ENCODE data around the gene FAM221B. TPM values are rescaled to one million over a fixed set of nuclear protein-coding genes. Genes with fewer than 3 reads are reported as not detected.

The FAM221B gene
- total and polyA plus RNA-seq, 2 experiments from 2014 or later = 0.47 TPM; not detected in 1

GRCh38 chr9:35806101-35806500 lies 22.4 kb downstream of the FAM221B start:
- Histone ChIP-seq H3K4me3 (no peak overlapping the region), H3K9me2 (ENCODE audit: insufficient read depth) (no peaks in the 10 kb centered on the region), H4K20me1 (replicated peaks; ENCODE audit: insufficient read depth) (no peaks in the 10 kb centered on the region), H3K4me1 (ENCODE audit: insufficient read depth) (no peaks in the 10 kb centered on the region), H3K36me3 (ENCODE audit: insufficient read depth) (0 out of 2 replicates have a peak, but pooled peaks cover 7% of the 10 kb centered on the region), H3K27ac (ENCODE audit: low read depth) (no peak overlapping the region), H3K4me2 (no peak overlapping the region), H2AFZ (no peak overlapping the region), H3K27me3 (ENCODE audit: insufficient read depth) (no peaks in the 10 kb centered on the region), H3K79me2 (replicated peaks; ENCODE audit: insufficient read depth) (no peaks in the 10 kb centered on the region), H3F3A (replicated peaks; ENCODE audit: low read depth) (no peaks in the 10 kb centered on the region)
- TF ChIP-seq EZH2phosphoT487 (IDR thresholded peaks at IDR 0.05; ENCODE audit: unreplicated experiment) (no peak), JUNB (IDR thresholded peaks at IDR 0.05; ENCODE audit: unreplicated experiment) (no peak), NANOG (IDR thresholded peaks at IDR 0.05; ENCODE audit: borderline replicate concordance) (no peak), CREB1 (CRISPR knock-in tag; IDR thresholded peaks at IDR 0.05; ENCODE audit: low read depth) (no peak), ZNF331 (CRISPR knock-in tag; IDR thresholded peaks at IDR 0.05; ENCODE audit: low read depth) (no peak), STAT1 (IDR thresholded peaks at IDR 0.05; ENCODE audit: unreplicated experiment) (no peak)
- TF ChIP-seq, protein P1, sequence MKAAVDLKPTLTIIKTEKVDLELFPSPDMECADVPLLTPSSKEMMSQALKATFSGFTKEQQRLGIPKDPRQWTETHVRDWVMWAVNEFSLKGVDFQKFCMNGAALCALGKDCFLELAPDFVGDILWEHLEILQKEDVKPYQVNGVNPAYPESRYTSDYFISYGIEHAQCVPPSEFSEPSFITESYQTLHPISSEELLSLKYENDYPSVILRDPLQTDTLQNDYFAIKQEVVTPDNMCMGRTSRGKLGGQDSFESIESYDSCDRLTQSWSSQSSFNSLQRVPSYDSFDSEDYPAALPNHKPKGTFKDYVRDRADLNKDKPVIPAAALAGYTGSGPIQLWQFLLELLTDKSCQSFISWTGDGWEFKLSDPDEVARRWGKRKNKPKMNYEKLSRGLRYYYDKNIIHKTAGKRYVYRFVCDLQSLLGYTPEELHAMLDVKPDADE (IDR thresholded peaks at IDR 0.05) = no peak
- Mint-ChIP-seq H3K4me1 (no peaks in the 10 kb centered on the region), H3K36me3 (ENCODE audit: low read depth) (peaks cover 6% of the 10 kb centered on the region; the same call in 2 of the 3 replicates), H3K27ac (no peak overlapping the region), H3K27me3 (ENCODE audit: insufficient read depth, low read depth, poor library complexity) (peaks cover 3% of the 10 kb centered on the region), H3K4me3 (no peak overlapping the region), H3K9me3 (no peaks in the 10 kb centered on the region)
- DNase-seq (ENCODE audit: low spot score) (no peak), ATAC-seq (no peak)

GRCh38 chr9:35801328-35802128 lies 27.0 kb downstream of the FAM221B start:
- Histone ChIP-seq H3F3A (replicated peaks; ENCODE audit: low read depth) (0 out of 2 replicates have a peak, but pooled peaks cover 3% of the 10 kb centered on the region), H3K4me3 (no peak overlapping the region), H2AFZ (no peak overlapping the region), H3K4me1 (ENCODE audit: insufficient read depth) (peaks cover 3% of the 10 kb centered on the region; the same call in 1 of the 2 replicates), H4K20me1 (replicated peaks; ENCODE audit: insufficient read depth) (no peaks in the 10 kb centered on the region; the same call in 1 of the 2 replicates), H3K27ac (ENCODE audit: low read depth) (no peak overlapping the region), H3K36me3 (ENCODE audit: insufficient read depth) (0 out of 2 replicates have a peak, but pooled peaks cover 7% of the 10 kb centered on the region), H3K79me2 (replicated peaks; ENCODE audit: insufficient read depth) (no peaks in the 10 kb centered on the region), H3K9me2 (ENCODE audit: insufficient read depth) (no peaks in the 10 kb centered on the region), H3K27me3 (ENCODE audit: insufficient read depth) (no peaks in the 10 kb centered on the region), H3K4me2 (no peak overlapping the region)
- Mint-ChIP-seq H3K4me3 (no peak overlapping the region), H3K27me3 (ENCODE audit: insufficient read depth, low read depth, poor library complexity) (peaks cover 4% of the 10 kb centered on the region), H3K4me1 (peaks cover 1% of the 10 kb centered on the region; the same call in 2 of the 3 replicates), H3K27ac (no peak overlapping the region), H3K36me3 (ENCODE audit: low read depth) (no peaks in the 10 kb centered on the region; the same call in 1 of the 3 replicates), H3K9me3 (no peaks in the 10 kb centered on the region; the same call in 2 of the 3 replicates)
- DNase-seq (ENCODE audit: low spot score) (no peak), ATAC-seq (no peak)
- TF ChIP-seq, protein P2, sequence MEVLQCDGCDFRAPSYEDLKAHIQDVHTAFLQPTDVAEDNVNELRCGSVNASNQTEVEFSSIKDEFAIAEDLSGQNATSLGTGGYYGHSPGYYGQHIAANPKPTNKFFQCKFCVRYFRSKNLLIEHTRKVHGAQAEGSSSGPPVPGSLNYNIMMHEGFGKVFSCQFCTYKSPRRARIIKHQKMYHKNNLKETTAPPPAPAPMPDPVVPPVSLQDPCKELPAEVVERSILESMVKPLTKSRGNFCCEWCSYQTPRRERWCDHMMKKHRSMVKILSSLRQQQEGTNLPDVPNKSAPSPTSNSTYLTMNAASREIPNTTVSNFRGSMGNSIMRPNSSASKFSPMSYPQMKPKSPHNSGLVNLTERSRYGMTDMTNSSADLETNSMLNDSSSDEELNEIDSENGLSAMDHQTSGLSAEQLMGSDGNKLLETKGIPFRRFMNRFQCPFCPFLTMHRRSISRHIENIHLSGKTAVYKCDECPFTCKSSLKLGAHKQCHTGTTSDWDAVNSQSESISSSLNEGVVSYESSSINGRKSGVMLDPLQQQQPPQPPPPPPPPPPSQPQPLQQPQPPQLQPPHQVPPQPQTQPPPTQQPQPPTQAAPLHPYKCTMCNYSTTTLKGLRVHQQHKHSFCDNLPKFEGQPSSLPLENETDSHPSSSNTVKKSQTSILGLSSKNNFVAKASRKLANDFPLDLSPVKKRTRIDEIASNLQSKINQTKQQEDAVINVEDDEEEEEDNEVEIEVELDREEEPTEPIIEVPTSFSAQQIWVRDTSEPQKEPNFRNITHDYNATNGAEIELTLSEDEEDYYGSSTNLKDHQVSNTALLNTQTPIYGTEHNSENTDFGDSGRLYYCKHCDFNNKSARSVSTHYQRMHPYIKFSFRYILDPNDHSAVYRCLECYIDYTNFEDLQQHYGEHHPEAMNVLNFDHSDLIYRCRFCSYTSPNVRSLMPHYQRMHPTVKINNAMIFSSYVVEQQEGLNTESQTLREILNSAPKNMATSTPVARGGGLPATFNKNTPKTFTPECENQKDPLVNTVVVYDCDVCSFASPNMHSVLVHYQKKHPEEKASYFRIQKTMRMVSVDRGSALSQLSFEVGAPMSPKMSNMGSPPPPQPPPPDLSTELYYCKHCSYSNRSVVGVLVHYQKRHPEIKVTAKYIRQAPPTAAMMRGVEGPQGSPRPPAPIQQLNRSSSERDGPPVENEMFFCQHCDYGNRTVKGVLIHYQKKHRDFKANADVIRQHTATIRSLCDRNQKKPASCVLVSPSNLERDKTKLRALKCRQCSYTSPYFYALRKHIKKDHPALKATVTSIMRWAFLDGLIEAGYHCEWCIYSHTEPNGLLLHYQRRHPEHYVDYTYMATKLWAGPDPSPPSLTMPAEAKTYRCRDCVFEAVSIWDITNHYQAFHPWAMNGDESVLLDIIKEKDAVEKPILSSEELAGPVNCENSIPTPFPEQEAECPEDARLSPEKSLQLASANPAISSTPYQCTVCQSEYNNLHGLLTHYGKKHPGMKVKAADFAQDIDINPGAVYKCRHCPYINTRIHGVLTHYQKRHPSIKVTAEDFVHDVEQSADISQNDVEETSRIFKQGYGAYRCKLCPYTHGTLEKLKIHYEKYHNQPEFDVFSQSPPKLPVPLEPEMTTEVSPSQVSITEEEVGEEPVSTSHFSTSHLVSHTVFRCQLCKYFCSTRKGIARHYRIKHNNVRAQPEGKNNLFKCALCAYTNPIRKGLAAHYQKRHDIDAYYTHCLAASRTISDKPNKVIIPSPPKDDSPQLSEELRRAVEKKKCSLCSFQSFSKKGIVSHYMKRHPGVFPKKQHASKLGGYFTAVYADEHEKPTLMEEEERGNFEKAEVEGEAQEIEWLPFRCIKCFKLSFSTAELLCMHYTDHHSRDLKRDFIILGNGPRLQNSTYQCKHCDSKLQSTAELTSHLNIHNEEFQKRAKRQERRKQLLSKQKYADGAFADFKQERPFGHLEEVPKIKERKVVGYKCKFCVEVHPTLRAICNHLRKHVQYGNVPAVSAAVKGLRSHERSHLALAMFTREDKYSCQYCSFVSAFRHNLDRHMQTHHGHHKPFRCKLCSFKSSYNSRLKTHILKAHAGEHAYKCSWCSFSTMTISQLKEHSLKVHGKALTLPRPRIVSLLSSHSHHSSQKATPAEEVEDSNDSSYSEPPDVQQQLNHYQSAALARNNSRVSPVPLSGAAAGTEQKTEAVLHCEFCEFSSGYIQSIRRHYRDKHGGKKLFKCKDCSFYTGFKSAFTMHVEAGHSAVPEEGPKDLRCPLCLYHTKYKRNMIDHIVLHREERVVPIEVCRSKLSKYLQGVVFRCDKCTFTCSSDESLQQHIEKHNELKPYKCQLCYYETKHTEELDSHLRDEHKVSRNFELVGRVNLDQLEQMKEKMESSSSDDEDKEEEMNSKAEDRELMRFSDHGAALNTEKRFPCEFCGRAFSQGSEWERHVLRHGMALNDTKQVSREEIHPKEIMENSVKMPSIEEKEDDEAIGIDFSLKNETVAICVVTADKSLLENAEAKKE (CRISPR knock-in tag; IDR thresholded peaks at IDR 0.05) = no peak
- no peak for TF ChIP-seq EZH2 (IDR thresholded peaks at IDR 0.05; ENCODE audit: low read depth, unreplicated experiment)
- no peak for TF ChIP-seq CTCF (conservative IDR thresholded peaks at IDR 0.05; ENCODE audit: low read depth in 2 of 2)
- no peak for TF ChIP-seq POLR2AphosphoS5 (IDR thresholded peaks at IDR 0.05; ENCODE audit: low read depth)
- TF ChIP-seq CREB1 (CRISPR knock-in tag; IDR thresholded peaks at IDR 0.05; ENCODE audit: low read depth) = no peak
- no peak for TF ChIP-seq STAT1 (IDR thresholded peaks at IDR 0.05; ENCODE audit: unreplicated experiment)
- no peak for TF ChIP-seq ZNF114 (CRISPR knock-in tag; IDR thresholded peaks at IDR 0.05)
- TF ChIP-seq NANOG (IDR thresholded peaks at IDR 0.05; ENCODE audit: borderline replicate concordance) = no peak

All from GM23338 (cell line).